Stimulated activated CD4-positive, alpha-beta T cell treated with anti-CD3 and anti-CD28 coated beads, Interleukin-1b, Interleukin-23, amount 100 ng/mL, for 24 hours (primary cell): ENCODE data around the gene SRI.
"Not testable (repeated sequence)": the region's sequence is repeated elsewhere in the genome, so short reads cannot be mapped to it uniquely, and the experiment has no call there.

ENCODE experiments used
- DNase-seq, 4 experiments: peaks; one replicate each; pipeline ENCODE4 v3.0.0-alpha.2; 2020; ENCODE audit warnings: low read depth in 4 of 4, low spot score in 1 of 4

SRI gene

GRCh38 chr7:88184848-88185304 lies 35.0 kb downstream of the SRI start:
- DNase-seq: no peak

- no peak for DNase-seq
These were observed 36.8 kb downstream of the SRI start for GRCh38 chr7:88183051-88183450.

- DNase-seq: no peak
These were observed 43.6 kb downstream of the SRI start for GRCh38 chr7:88176190-88176589.

- no peak for DNase-seq
These were observed 47.0 kb downstream of the SRI start for GRCh38 chr7:88172842-88173241.

GRCh38 chr7:88169717-88170320 lies 50.0 kb downstream of the SRI start:
- DNase-seq: no peak

- DNase-seq: no peak
These were observed 52.1 kb downstream of the SRI start for GRCh38 chr7:88167721-88168120.

GRCh38 chr7:88167223-88167622 lies 52.6 kb downstream of the SRI start:
- no peak for DNase-seq

- DNase-seq: no peak
These were observed 54.1 kb downstream of the SRI start for GRCh38 chr7:88165697-88166096.

- not testable (repeated sequence) for DNase-seq
These were observed 60.1 kb downstream of the SRI start for GRCh38 chr7:88159741-88160140.

- no peak for DNase-seq
These were observed 63.5 kb downstream of the SRI start for GRCh38 chr7:88156356-88156755.

- DNase-seq: no peak
These were observed 64.1 kb downstream of the SRI start for GRCh38 chr7:88155756-88156155.
